Body of pancreas (tissue), 4 donors: ENCODE measurements around the gene TAC4.

Experiments
- CTCF ChIP-seq, 7 experiments: fragments of 450-650 bp in 4 of 7; fragments of 200-600 bp in 3 of 7; sonication (generic) in 3 of 7; IDR thresholded peaks; one replicate each; pipeline ENCODE4 v1.5.1; 2016 to 2019; ENCODE audit warnings: antibody characterized with exemption in 7 of 7
- POLR2A ChIP-seq, 3 donors: fragments of 450-650 bp; IDR thresholded peaks; one replicate each; pipeline ENCODE4 v1.6.1; 2016; ENCODE audit warnings: antibody characterized with exemption in 3 of 3, mild to moderate bottlenecking in 2 of 3

- TF ChIP-seq CTCF (IDR thresholded peaks at IDR 0.05) (no peak), POLR2A (IDR thresholded peaks at IDR 0.05) (no peak)
Measured at GRCh38 chr17:49875685-49876084, 27.8 kb upstream of the TAC4 start.
